ENCODE measurements around the gene GRIN2A.

GRIN2A gene

DNA sequence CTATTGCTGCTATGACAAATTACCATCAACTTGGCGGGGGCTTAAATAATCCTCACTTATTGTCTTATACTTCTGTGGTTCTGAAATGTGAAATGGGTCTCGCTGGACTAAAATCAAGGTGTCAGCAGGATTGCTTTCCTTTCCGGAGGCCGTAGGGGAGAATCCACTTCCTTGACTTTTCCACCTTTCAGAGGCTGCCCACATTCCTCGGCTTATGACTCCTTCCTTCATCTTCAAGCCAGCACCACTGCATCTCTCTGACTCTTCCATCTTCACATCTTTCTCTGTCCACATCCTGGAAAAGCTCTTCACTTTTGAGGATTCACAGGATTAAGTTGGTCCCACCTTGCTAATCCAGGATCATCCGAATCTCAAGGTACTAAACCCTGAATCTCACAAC, 217.8 kb downstream of the GRIN2A start:
- no peak overlapping the region for H3K4me3 ChIP-seq (ENCODE audit: low read depth, low read length)
- TF ChIP-seq, protein P1, sequence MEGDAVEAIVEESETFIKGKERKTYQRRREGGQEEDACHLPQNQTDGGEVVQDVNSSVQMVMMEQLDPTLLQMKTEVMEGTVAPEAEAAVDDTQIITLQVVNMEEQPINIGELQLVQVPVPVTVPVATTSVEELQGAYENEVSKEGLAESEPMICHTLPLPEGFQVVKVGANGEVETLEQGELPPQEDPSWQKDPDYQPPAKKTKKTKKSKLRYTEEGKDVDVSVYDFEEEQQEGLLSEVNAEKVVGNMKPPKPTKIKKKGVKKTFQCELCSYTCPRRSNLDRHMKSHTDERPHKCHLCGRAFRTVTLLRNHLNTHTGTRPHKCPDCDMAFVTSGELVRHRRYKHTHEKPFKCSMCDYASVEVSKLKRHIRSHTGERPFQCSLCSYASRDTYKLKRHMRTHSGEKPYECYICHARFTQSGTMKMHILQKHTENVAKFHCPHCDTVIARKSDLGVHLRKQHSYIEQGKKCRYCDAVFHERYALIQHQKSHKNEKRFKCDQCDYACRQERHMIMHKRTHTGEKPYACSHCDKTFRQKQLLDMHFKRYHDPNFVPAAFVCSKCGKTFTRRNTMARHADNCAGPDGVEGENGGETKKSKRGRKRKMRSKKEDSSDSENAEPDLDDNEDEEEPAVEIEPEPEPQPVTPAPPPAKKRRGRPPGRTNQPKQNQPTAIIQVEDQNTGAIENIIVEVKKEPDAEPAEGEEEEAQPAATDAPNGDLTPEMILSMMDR (conservative IDR thresholded peaks at IDR 0.05; ENCODE audit: low read depth, low read length), result no peak
- no peak for DNase-seq (ENCODE audit: low read depth)

DNA sequence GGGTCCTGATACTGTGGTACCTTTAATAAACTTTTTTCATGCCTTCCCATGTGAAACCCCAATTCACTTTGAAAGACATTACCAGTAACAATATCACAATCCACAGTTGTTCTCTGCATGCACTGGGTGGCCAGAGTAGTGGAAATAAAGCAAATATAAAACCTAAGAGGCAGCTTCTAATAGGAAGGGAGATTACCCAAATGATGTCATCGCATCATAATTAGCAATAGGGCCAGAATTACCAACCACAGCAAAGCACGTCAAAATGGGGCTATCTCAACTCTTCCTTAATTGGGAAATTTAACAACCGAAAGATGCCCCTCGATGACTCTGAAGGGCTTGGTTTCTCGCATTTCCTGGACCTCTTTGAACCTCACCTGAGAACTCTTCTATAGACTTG, 224.8 kb downstream of the GRIN2A start:
- TF ChIP-seq, protein P1 (conservative IDR thresholded peaks at IDR 0.05; ENCODE audit: low read depth, low read length), result no peak
- DNase-seq (ENCODE audit: low read depth), result no peak

DNA sequence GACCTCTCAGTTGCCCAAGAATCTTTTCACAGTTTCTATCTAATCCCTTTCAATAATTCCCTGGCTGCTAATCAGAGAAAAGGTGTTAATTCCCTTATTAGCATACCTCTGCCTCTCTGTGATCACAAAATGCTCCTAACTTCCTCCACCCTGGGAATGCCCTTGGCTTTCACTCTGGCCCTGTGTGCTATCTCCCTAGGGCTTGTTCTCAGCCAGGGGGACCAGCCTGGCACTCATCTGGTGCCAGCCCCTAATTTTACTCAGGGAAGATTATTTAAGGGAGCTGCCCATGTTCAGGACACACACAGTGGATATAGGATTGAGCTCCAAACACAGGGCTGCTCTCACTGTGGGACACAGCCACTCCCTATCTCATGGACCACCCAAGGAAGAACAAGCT, 225.2 kb downstream of the GRIN2A start:
- no peak for DNase-seq (ENCODE audit: low read depth)
- H3K4me3 ChIP-seq (ENCODE audit: low read depth, low read length), result no peak overlapping the region
- TF ChIP-seq, protein P1 (conservative IDR thresholded peaks at IDR 0.05; ENCODE audit: low read depth, low read length), result no peak

More for the DNA sequence above, 224.8 kb downstream of the GRIN2A start:
- no peak overlapping the region for H3K4me3 ChIP-seq (ENCODE audit: low read depth, low read length)

DNA sequence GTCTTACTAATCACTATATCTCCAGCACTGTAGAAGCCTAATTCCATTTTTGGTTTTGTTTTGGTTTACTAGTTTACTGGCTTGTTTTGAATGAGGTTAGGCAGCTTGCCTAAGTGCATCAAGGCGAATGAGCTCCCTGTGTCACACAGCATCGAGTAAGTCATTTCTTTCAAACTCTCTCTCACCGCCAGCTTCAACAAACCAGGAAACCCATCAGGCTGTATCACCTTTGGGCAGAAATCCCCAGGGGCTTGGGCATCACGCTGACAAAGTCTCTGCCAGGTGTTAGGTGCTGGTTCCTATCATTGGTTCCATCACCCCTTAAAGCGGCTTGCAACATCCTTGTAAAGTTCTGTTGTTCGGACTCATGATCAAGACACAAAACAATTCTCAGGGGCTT, 226.6 kb downstream of the GRIN2A start:
- TF ChIP-seq, protein P1 (conservative IDR thresholded peaks at IDR 0.05; ENCODE audit: low read depth, low read length), result no peak
- H3K4me3 ChIP-seq (ENCODE audit: low read depth, low read length), result no peak overlapping the region
- DNase-seq (ENCODE audit: low read depth), result no peak

DNA sequence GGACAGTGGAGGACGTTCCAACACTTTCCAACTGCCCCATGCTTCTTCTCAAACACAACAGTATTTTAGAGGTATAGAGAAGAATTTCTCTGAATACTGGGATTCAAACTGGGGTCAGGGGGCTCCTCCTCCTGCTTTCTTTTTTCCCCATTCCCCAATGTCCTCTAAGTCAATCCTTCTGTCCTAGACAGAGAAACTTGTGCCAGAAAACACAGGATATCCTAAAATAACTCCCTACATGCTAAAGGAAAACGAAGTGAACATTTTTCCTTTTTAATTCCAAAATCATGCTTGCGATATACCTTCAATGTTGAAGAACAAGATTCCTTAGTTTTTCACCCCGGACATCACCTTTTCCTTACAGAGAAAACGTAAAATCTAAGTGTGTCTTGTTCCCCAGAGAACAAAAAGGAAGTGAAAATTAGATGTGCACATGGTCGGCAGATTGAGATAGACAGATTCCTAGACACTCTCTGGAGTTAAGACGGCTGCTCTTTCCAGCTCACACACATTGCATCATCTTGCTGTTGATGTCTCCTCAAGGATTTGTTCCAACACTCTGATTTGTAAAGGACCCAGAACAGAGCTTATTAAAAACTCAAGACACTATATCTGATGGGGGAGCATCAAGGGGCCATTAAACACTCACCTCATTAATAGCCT, 228.2 kb downstream of the GRIN2A start:
- no peak overlapping the region for H3K4me3 ChIP-seq (ENCODE audit: low read depth, low read length)
- DNase-seq (ENCODE audit: low read depth), result no peak
- TF ChIP-seq, protein P1 (conservative IDR thresholded peaks at IDR 0.05; ENCODE audit: low read depth, low read length), result no peak

DNA sequence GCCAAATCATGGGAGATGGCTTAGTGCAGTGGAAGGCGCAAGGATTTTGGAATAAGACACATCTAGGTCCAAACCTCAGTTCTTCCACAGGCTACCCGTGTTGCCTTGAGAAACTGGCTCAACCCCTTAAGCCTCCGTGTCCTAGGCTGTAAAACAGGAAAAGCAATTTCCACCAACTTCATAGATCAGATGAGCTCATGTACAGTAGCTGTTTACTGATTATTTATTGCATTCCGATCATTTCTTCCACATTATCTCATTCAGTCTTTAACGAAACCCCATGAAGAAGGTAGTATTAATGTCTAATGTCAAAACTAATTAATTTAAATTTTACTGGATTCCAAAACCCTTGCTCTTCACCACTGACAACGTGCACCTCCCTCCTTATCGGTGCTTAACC, 231.6 kb downstream of the GRIN2A start:
- H3K4me3 ChIP-seq (ENCODE audit: low read depth, low read length), result no peak overlapping the region
- no peak for DNase-seq (ENCODE audit: low read depth)
- TF ChIP-seq, protein P1 (conservative IDR thresholded peaks at IDR 0.05; ENCODE audit: low read depth, low read length), result no peak

DNA sequence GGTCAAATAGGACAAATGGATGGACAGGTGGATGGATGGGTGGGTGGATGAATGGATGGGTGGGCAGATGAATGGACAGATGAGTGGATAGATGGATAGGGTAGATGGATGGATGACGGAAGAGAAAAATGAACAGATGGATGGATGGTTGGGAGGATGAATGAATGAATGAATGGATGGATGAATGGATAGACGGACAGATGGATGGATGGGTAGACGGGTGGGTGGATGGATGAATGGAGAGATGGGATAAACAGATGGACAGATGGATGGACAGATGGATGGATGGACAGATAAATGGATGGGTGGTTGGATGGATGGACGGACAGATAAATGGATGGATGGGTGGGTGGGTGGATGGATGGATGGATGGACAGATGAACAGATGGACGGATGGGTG, 232.8 kb downstream of the GRIN2A start:
- DNase-seq (ENCODE audit: low read depth), result no peak
- TF ChIP-seq, protein P1 (conservative IDR thresholded peaks at IDR 0.05; ENCODE audit: low read depth, low read length), result no peak
- no peak overlapping the region for H3K4me3 ChIP-seq (ENCODE audit: low read depth, low read length)

All from choroid plexus epithelial cell (primary cell).